ENCODE measurements around the gene SPINT1. TPM values are rescaled to one million over a fixed set of nuclear protein-coding genes. Genes with fewer than 3 reads are reported as not detected.

Gene SPINT1
- total and polyA plus RNA-seq, 2 donors (not counting 1 experiment from before 2014, with no cell fraction given): under 0.01 to 0.09 TPM

- Histone ChIP-seq H3K4me1 (ENCODE audit: control insufficient read depth, extremely low read depth, insufficient read depth, low read length) (no peaks in the 10 kb centered on the region), H3K27me3 (ENCODE audit: control insufficient read depth, insufficient read depth, low read length) (no peaks in the 10 kb centered on the region)
These were observed 12.9 kb downstream of the SPINT1 start for GRCh38 chr15:40856746-40857145.

GRCh38 chr15:40857601-40858341 is 13.9 kb downstream of the SPINT1 start:
- no peaks in the 10 kb centered on the region for H3K79me2 ChIP-seq (ENCODE audit: control insufficient read depth, insufficient read depth, low read length)
- no peaks in the 10 kb centered on the region for H3K4me1 ChIP-seq (ENCODE audit: control insufficient read depth, extremely low read depth, insufficient read depth, low read length)
- peak; percentile 33 to 52 for DNase-seq (ENCODE audit: low read depth in 2 of 2)
- TF ChIP-seq CTCF (conservative IDR thresholded peaks at IDR 0.05 in 1 of 2, IDR thresholded peaks at IDR 0.05 in 1 of 2; ENCODE audit: low read depth in 1 of 2, low read length in 2 of 2) (peak; percentile 92 to 99), EZH2 (IDR thresholded peaks at IDR 0.05; ENCODE audit: low read length, missing control alignments) (no peak)
- no peaks in the 10 kb centered on the region for H3K9me3 ChIP-seq (ENCODE audit: control insufficient read depth, insufficient read depth, low read depth, low read length)
- no peaks in the 10 kb centered on the region for H3K27me3 ChIP-seq (ENCODE audit: control insufficient read depth, insufficient read depth, low read length)
- H3K4me2 ChIP-seq (ENCODE audit: extremely low read depth, insufficient read depth, low read length): no peak overlapping the region
- no peak overlapping the region for H3K9ac ChIP-seq (ENCODE audit: insufficient read depth, low read length)
- no peaks in the 10 kb centered on the region for H3K36me3 ChIP-seq (ENCODE audit: control insufficient read depth, insufficient read depth, low read length)
- no peaks in the 10 kb centered on the region for H4K20me1 ChIP-seq (ENCODE audit: control insufficient read depth, extremely low read depth, insufficient read depth, low read length)
- H3K27ac ChIP-seq (ENCODE audit: insufficient read depth, low read length): no peak overlapping the region
- no peak overlapping the region for H3K4me3 ChIP-seq (replicated peaks in 1 of 4; ENCODE audit: control extremely low read depth in 1 of 4, insufficient read depth in 1 of 4, low read depth in 3 of 4, low read length in 4 of 4)
- H2AFZ ChIP-seq (ENCODE audit: low read length): peak overlapping the region; percentile 16

More at GRCh38 chr15:40856746-40857145, 12.9 kb downstream of the SPINT1 start:
- H4K20me1 ChIP-seq (ENCODE audit: control insufficient read depth, extremely low read depth, insufficient read depth, low read length): no peaks in the 10 kb centered on the region
- no peak overlapping the region for H3K4me3 ChIP-seq (replicated peaks in 1 of 4; ENCODE audit: control extremely low read depth in 1 of 4, insufficient read depth in 1 of 4, low read depth in 3 of 4, low read length in 4 of 4)
- H3K79me2 ChIP-seq (ENCODE audit: control insufficient read depth, insufficient read depth, low read length): no peaks in the 10 kb centered on the region
- DNase-seq (ENCODE audit: low read depth in 2 of 2): no peak
- H3K36me3 ChIP-seq (ENCODE audit: control insufficient read depth, insufficient read depth, low read length): no peaks in the 10 kb centered on the region
- no peak for TF ChIP-seq EZH2 (IDR thresholded peaks at IDR 0.05; ENCODE audit: low read length, missing control alignments)
- TF ChIP-seq CTCF (conservative IDR thresholded peaks at IDR 0.05 in 1 of 2, IDR thresholded peaks at IDR 0.05 in 1 of 2; ENCODE audit: low read depth in 1 of 2, low read length in 2 of 2): no peak
- no peak overlapping the region for H3K9ac ChIP-seq (ENCODE audit: insufficient read depth, low read length)
- H3K9me3 ChIP-seq (ENCODE audit: control insufficient read depth, insufficient read depth, low read depth, low read length): no peaks in the 10 kb centered on the region
- H3K27ac ChIP-seq (ENCODE audit: insufficient read depth, low read length): no peak overlapping the region
- no peak overlapping the region for H3K4me2 ChIP-seq (ENCODE audit: extremely low read depth, insufficient read depth, low read length)
- H2AFZ ChIP-seq (ENCODE audit: low read length): no peak overlapping the region

- no peaks in the 10 kb centered on the region for H4K20me1 ChIP-seq (ENCODE audit: control insufficient read depth, extremely low read depth, insufficient read depth, low read length)
- H3K4me2 ChIP-seq (ENCODE audit: extremely low read depth, insufficient read depth, low read length): no peak overlapping the region
- no peak for DNase-seq (ENCODE audit: low read depth in 2 of 2)
- no peaks in the 10 kb centered on the region for H3K27me3 ChIP-seq (ENCODE audit: control insufficient read depth, insufficient read depth, low read length)
- H3K4me3 ChIP-seq (replicated peaks in 1 of 4; ENCODE audit: control extremely low read depth in 1 of 4, insufficient read depth in 1 of 4, low read depth in 3 of 4, low read length in 4 of 4): no peak overlapping the region
- TF ChIP-seq EZH2 (IDR thresholded peaks at IDR 0.05; ENCODE audit: low read length, missing control alignments): no peak
- no peak for TF ChIP-seq CTCF (conservative IDR thresholded peaks at IDR 0.05 in 1 of 2, IDR thresholded peaks at IDR 0.05 in 1 of 2; ENCODE audit: low read depth in 1 of 2, low read length in 2 of 2)
- H3K36me3 ChIP-seq (ENCODE audit: control insufficient read depth, insufficient read depth, low read length): no peaks in the 10 kb centered on the region
- no peak overlapping the region for H2AFZ ChIP-seq (ENCODE audit: low read length)
- no peak overlapping the region for H3K9ac ChIP-seq (ENCODE audit: insufficient read depth, low read length)
- H3K9me3 ChIP-seq (ENCODE audit: control insufficient read depth, insufficient read depth, low read depth, low read length): no peaks in the 10 kb centered on the region
- H3K79me2 ChIP-seq (ENCODE audit: control insufficient read depth, insufficient read depth, low read length): no peaks in the 10 kb centered on the region
- H3K27ac ChIP-seq (ENCODE audit: insufficient read depth, low read length): no peak overlapping the region
- no peaks in the 10 kb centered on the region for H3K4me1 ChIP-seq (ENCODE audit: control insufficient read depth, extremely low read depth, insufficient read depth, low read length)
These were observed 14.9 kb downstream of the SPINT1 start for GRCh38 chr15:40858706-40859105.

Data from fibroblast of lung (primary cell).